ENCODE data around the gene SWI5. TPM values are rescaled to one million over a fixed set of nuclear protein-coding genes. Genes with fewer than 3 reads are reported as not detected.

The SWI5 gene
- polyA plus RNA-seq, 3 donors: 14.4 to 18.0 (median 16.2) TPM

DNA sequence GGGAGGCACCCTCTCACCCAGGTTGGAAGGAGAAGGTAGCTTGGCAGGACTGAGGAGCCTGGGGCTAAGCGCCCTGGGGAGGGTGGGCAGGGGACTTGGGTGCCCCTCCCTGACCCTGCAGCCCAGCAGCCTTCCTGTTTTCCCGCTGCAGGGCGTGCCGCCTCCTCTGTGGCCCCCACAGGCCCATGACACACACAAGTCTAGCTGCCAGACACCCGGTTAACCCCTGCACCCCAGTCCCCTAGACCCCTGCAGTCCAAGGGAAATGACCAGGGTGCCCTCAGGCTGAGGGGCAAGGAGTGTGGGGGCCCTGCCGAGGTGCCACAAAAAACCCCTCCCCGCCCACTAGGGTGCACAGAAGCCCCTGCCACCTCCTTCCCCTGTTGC, 33.3 kb upstream of the SWI5 start:
- no peaks in the 10 kb centered on the region for H3K9me3 ChIP-seq (replicated peaks in 1 of 2; ENCODE audit: control insufficient read depth in 1 of 2, insufficient read depth in 1 of 2, low read length in 2 of 2)
- no peaks in the 10 kb centered on the region for H4K20me1 ChIP-seq (ENCODE audit: insufficient read depth, low read length)
- no peak overlapping the region for H3K9ac ChIP-seq (ENCODE audit: insufficient read depth, low read length, poor library complexity, severe bottlenecking)
- no peak overlapping the region for H3K4me3 Mint-ChIP-seq
- H3K4me2 ChIP-seq (replicated peaks; ENCODE audit: extremely low read depth, low read length, poor library complexity, severe bottlenecking): no peak overlapping the region
- 5% methylated on average over 4 of the region's 7 CpGs for WGBS (ENCODE audit: insufficient coverage)
- H3K27me3 ChIP-seq (ENCODE audit: control insufficient read depth in 2 of 2, insufficient read depth in 2 of 2, low read length in 2 of 2): no peaks in the 10 kb centered on the region
- peaks cover 0 to 9% (median 2%) of the 10 kb centered on the region in 3 donors for H3K27me3 Mint-ChIP-seq (ENCODE audit: low read depth in 3 of 3)
- no peaks in the 10 kb centered on the region for H3K36me3 Mint-ChIP-seq
- no peak overlapping the region for H3K27ac Mint-ChIP-seq
- H3K36me3 ChIP-seq (replicated peaks in 1 of 2; ENCODE audit: control insufficient read depth in 1 of 2, insufficient read depth in 2 of 2, low read length in 2 of 2): no peaks in the 10 kb centered on the region
- H3K4me1 ChIP-seq (ENCODE audit: control insufficient read depth in 1 of 2, insufficient read depth in 2 of 2, low read length in 2 of 2): peaks cover 29 to 37% of the 10 kb centered on the region in 2 donors
- H3K27ac ChIP-seq (ENCODE audit: low read depth in 1 of 2, low read length in 2 of 2): no peak overlapping the region
- H3K4me3 ChIP-seq (replicated peaks in 1 of 3; ENCODE audit: low read depth in 2 of 3, low read length in 3 of 3): no peak overlapping the region
- no peaks in the 10 kb centered on the region for H3K79me2 ChIP-seq (ENCODE audit: insufficient read depth, low read length)
- no peak overlapping the region for H2AFZ ChIP-seq (ENCODE audit: insufficient read depth, low read depth, low read length, poor library complexity, severe bottlenecking)
- TF ChIP-seq, protein P1, sequence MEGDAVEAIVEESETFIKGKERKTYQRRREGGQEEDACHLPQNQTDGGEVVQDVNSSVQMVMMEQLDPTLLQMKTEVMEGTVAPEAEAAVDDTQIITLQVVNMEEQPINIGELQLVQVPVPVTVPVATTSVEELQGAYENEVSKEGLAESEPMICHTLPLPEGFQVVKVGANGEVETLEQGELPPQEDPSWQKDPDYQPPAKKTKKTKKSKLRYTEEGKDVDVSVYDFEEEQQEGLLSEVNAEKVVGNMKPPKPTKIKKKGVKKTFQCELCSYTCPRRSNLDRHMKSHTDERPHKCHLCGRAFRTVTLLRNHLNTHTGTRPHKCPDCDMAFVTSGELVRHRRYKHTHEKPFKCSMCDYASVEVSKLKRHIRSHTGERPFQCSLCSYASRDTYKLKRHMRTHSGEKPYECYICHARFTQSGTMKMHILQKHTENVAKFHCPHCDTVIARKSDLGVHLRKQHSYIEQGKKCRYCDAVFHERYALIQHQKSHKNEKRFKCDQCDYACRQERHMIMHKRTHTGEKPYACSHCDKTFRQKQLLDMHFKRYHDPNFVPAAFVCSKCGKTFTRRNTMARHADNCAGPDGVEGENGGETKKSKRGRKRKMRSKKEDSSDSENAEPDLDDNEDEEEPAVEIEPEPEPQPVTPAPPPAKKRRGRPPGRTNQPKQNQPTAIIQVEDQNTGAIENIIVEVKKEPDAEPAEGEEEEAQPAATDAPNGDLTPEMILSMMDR (IDR thresholded peaks at IDR 0.05): no peak
- intact Hi-C loops (cut with micrococcal nuclease): no loop called here
- no peak for DNase-seq
- H3K4me1 Mint-ChIP-seq: peaks cover 28% of the 10 kb centered on the region
- H3K9me3 Mint-ChIP-seq: no peaks in the 10 kb centered on the region

DNA sequence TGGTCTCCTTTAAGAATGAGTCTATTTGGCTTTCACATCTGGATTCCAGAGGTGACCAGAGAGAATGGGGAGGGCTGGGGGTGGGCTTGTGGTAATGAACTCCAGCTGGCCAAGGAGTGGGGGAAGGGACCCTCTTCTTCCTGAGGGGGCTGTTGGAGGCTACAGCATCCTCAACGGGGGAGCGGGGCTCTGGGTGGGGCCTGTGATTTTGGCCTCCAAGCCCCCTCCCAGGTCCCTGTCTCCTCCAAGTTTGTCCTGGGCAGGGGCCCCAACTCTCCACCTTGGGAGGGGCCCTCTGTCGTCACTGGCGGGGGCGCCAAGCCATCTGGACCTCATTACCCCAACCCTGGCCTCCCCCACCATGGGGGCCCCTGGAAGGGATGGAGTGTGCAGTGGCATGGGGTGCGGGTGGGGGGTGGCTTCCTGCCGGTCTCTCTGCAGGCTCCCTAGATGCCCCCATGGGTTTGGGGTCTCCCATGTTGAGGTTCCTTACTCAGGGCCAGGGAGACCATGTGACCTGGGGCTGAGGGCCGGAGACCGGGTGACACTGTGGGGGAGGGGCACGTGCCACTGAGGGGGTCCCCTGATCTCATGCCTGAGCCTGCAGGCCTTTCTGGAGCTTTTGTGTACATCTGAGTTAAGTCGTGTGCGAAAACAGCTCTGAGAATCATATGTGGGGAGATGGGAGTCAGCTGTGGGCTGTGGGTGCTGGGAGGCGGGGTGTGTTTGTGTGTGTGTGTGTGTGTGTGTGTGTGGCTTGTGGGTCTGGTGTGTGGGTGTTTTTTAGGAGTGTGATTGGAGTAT, 32.7 kb upstream of the SWI5 start:
- Histone ChIP-seq H4K20me1 (ENCODE audit: insufficient read depth, low read length) (no peaks in the 10 kb centered on the region), H3K27me3 (ENCODE audit: control insufficient read depth in 2 of 2, insufficient read depth in 2 of 2, low read length in 2 of 2) (no peaks in the 10 kb centered on the region), H3K4me3 (replicated peaks in 1 of 3; ENCODE audit: low read depth in 2 of 3, low read length in 3 of 3) (no peak overlapping the region), H3K79me2 (ENCODE audit: insufficient read depth, low read length) (no peaks in the 10 kb centered on the region), H2AFZ (ENCODE audit: insufficient read depth, low read depth, low read length, poor library complexity, severe bottlenecking) (no peak overlapping the region), H3K4me2 (replicated peaks; ENCODE audit: extremely low read depth, low read length, poor library complexity, severe bottlenecking) (no peak overlapping the region), H3K9ac (ENCODE audit: insufficient read depth, low read length, poor library complexity, severe bottlenecking) (no peak overlapping the region), H3K9me3 (replicated peaks in 1 of 2; ENCODE audit: control insufficient read depth in 1 of 2, insufficient read depth in 1 of 2, low read length in 2 of 2) (no peaks in the 10 kb centered on the region), H3K27ac (ENCODE audit: low read depth in 1 of 2, low read length in 2 of 2) (no peak overlapping the region), H3K4me1 (ENCODE audit: control insufficient read depth in 1 of 2, insufficient read depth in 2 of 2, low read length in 2 of 2) (peaks cover 29 to 37% of the 10 kb centered on the region in 2 donors), H3K36me3 (replicated peaks in 1 of 2; ENCODE audit: control insufficient read depth in 1 of 2, insufficient read depth in 2 of 2, low read length in 2 of 2) (no peaks in the 10 kb centered on the region)
- no peak overlapping the region for H3K4me3 Mint-ChIP-seq
- H3K36me3 Mint-ChIP-seq: no peaks in the 10 kb centered on the region
- DNase-seq: no peak
- WGBS (ENCODE audit: insufficient coverage): 39% methylated on average over 8 of the region's 13 CpGs
- no peaks in the 10 kb centered on the region for H3K9me3 Mint-ChIP-seq
- peaks cover 0 to 9% (median 3%) of the 10 kb centered on the region in 3 donors for H3K27me3 Mint-ChIP-seq (ENCODE audit: low read depth in 3 of 3)
- intact Hi-C loops (cut with micrococcal nuclease): no loop called here
- peaks cover 28% of the 10 kb centered on the region for H3K4me1 Mint-ChIP-seq
- TF ChIP-seq, protein P1 (IDR thresholded peaks at IDR 0.05): no peak
- peak overlapping the region in 1 of 7 donors; percentile 10 for H3K27ac Mint-ChIP-seq

Measured in CD14-positive monocyte (primary cell).